Natural killer cell (primary cell): ENCODE results near the gene IPPK. TPM values are rescaled to one million over a fixed set of nuclear protein-coding genes. Genes with fewer than 3 reads are reported as not detected.

ENCODE experiments used
- ATAC-seq, 3 donors: fragments of 150-1000 bp in 2 of 3; fragments of 200-7000 bp in 1 of 3; cut with Tn5 transposase; 1 replicate in 1 of 3; 2 replicates in 2 of 3; pipeline ENCODE4 v1.10.0; 2021; ENCODE audit warnings: mild to moderate bottlenecking in 2 of 3, moderate library complexity in 2 of 3
- DNase-seq, 2 donors: peaks; one replicate each; pipeline versions ENCODE4 v3.0.0 to v3.0.0-alpha.2; 2013 to 2021; ENCODE audit warnings: mixed read lengths in 1 of 2
- H3K27ac ChIP-seq: one replicate; pipeline ENCODE4 v1.5.1; 2013; ENCODE audit warnings: mild to moderate bottlenecking, low read length
- H3K27me3 ChIP-seq: one replicate; pipeline ENCODE4 v1.6.1; 2013; ENCODE audit warnings: low read length; ENCODE audit not compliant: control insufficient read depth, insufficient read depth
- H3K36me3 ChIP-seq: one replicate; pipeline ENCODE4 v1.6.1; 2013; ENCODE audit warnings: low read length; ENCODE audit not compliant: control insufficient read depth, insufficient read depth
- H3K4me1 ChIP-seq: one replicate; pipeline ENCODE4 v1.6.1; 2013; ENCODE audit warnings: low read length; ENCODE audit not compliant: control insufficient read depth, insufficient read depth
- H3K4me3 ChIP-seq: one replicate; pipeline ENCODE4 v1.5.1; 2013; ENCODE audit warnings: low read length
- H3K9me3 ChIP-seq: one replicate; pipeline ENCODE4 v1.6.1; 2013; ENCODE audit warnings: low read length; ENCODE audit not compliant: control insufficient read depth, insufficient read depth
- H3K27ac Mint-ChIP-seq, 2 donors: one replicate each; pipeline ENCODE4 v1.8.0; 2022; ENCODE audit warnings: mild to moderate bottlenecking in 2 of 2, mixed read lengths in 2 of 2, moderate library complexity in 1 of 2
- H3K27me3 Mint-ChIP-seq, 2 donors: one replicate each; pipeline ENCODE4 v1.8.0; 2022; ENCODE audit warnings: low read depth in 2 of 2, mixed read lengths in 2 of 2
- H3K36me3 Mint-ChIP-seq: one replicate; pipeline ENCODE4 v1.8.0; 2022; ENCODE audit warnings: mixed read lengths
- H3K4me1 Mint-ChIP-seq, 2 donors: one replicate each; pipeline ENCODE4 v1.8.0; 2022; ENCODE audit warnings: mixed read lengths in 2 of 2
- H3K4me3 Mint-ChIP-seq: one replicate; pipeline ENCODE4 v1.8.0; 2022; ENCODE audit warnings: mild to moderate bottlenecking, moderate library complexity, mixed read lengths
- H3K9me3 Mint-ChIP-seq, 2 donors: one replicate each; pipeline ENCODE4 v1.8.0; 2022; ENCODE audit warnings: mixed read lengths in 2 of 2
- WGBS: methylation state at CpG from one replicate; pipeline ENCODE4 v1.1.7; 2013; ENCODE audit warnings: missing lambda C conversion rate; ENCODE audit not compliant: insufficient coverage; 5-methylcytosine and 5-hydroxymethylcytosine counted together
- intact Hi-C: fragments of 100-400 bp; cut with micrococcal nuclease; formaldehyde crosslinking; loops from one replicate; pipeline ENCODE4 v1.14.2; 2022
- total RNA-seq, 4 donors: library from RNA; stranded (reverse); fragments of 120-200 nt in 1 of 4; gene quantifications; one replicate each; pipeline versions ENCODE4 v1.2.3 to v1.2.4, GENCODE V29; 2013 to 2022
- TF ChIP-seq, protein P1 (sequence below): fragments of 200-600 bp; IDR thresholded peaks from one replicate; pipeline ENCODE4 v1.8.0; 2022; ENCODE audit warnings: antibody characterized with exemption

Gene IPPK
- total RNA-seq, 3 donors from 2014 or later (not counting 1 experiment from before 2014, with no cell fraction given): 4.9 to 9.2 (median 6.7) TPM

DNA sequence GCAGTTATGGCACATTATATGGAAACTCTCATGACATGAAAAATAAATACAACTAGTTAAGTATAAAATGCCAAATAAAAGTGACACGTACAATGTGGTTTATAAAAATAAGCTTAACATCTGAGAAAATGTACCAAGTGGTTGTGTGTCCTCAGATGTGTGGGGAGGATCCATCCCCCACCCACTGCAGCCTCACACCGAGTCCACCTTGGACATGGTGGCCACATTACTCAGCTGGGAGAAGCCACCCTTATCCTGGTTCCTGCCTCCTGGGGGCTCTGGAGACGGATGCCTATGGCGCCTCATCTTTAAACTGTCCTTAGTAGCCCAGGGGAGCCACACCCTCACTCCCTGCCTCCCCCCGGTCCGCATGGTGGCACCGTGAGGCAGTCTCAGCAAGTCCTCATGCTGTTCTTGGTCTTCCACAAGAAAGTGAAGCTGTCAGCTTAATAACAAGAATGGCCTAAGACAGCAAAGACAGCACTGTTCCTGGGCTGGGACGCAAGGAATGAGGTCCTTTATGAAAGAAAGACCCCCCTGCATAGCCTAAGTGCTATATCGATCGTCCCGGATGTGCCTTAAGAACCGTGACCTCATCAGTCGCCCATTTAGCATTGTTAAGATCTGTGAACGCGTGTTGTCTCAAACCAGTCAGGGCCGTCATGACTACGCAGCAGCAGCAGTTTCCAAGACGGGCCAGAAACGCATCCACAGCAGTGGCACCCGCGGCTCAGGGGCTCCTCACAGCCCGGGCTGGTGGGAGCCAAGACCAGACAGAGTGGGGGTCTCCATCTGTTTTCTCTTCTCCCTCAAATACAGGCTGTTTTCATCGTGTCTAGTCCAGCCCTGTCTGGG lies 56.4 kb downstream of the IPPK start:
- 98% methylated on average over 22 of the region's 23 CpGs for WGBS
- no peak overlapping the region for H3K27ac ChIP-seq
- TF ChIP-seq, protein P1, sequence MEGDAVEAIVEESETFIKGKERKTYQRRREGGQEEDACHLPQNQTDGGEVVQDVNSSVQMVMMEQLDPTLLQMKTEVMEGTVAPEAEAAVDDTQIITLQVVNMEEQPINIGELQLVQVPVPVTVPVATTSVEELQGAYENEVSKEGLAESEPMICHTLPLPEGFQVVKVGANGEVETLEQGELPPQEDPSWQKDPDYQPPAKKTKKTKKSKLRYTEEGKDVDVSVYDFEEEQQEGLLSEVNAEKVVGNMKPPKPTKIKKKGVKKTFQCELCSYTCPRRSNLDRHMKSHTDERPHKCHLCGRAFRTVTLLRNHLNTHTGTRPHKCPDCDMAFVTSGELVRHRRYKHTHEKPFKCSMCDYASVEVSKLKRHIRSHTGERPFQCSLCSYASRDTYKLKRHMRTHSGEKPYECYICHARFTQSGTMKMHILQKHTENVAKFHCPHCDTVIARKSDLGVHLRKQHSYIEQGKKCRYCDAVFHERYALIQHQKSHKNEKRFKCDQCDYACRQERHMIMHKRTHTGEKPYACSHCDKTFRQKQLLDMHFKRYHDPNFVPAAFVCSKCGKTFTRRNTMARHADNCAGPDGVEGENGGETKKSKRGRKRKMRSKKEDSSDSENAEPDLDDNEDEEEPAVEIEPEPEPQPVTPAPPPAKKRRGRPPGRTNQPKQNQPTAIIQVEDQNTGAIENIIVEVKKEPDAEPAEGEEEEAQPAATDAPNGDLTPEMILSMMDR: no peak
- no peak overlapping the region for H3K4me3 ChIP-seq
- ATAC-seq (no peak), DNase-seq (no peak)
- no peaks in the 10 kb centered on the region for H3K36me3 Mint-ChIP-seq
- intact Hi-C loops: no loop called here
- no peak overlapping the region for H3K27ac Mint-ChIP-seq
- H3K27me3 Mint-ChIP-seq: no peaks in the 10 kb centered on the region
- no peaks in the 10 kb centered on the region for H3K4me1 ChIP-seq
- no peaks in the 10 kb centered on the region for H3K9me3 ChIP-seq
- peaks cover 47% of the 10 kb centered on the region for H3K36me3 ChIP-seq
- H3K9me3 Mint-ChIP-seq: no peaks in the 10 kb centered on the region
- no peak overlapping the region for H3K4me3 Mint-ChIP-seq
- H3K27me3 ChIP-seq: no peaks in the 10 kb centered on the region
- H3K4me1 Mint-ChIP-seq: no peaks in the 10 kb centered on the region

DNA sequence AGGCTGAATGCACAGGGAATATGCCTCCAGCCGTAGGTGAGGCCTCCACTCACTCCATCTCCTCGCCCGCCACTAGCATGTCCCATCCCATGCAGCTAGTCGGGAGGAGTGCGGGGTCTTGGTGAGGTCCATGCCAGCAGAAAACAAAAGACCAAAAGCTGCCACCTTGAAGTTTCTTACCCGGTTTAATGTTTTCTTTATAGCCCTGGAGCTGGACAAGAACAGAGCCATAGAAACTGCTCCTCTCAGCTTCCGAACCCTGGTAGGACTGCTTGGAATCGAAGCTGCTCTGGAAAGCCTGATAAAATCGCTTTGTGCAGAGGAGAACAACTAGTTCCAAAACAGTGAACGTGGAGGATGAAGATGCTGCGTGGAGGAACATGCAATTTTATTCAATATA lies 57.1 kb downstream of the IPPK start:
- Mint-ChIP-seq H3K4me3 (no peak overlapping the region), H3K27ac (no peak overlapping the region), H3K4me1 (no peaks in the 10 kb centered on the region), H3K36me3 (no peaks in the 10 kb centered on the region), H3K27me3 (no peaks in the 10 kb centered on the region), H3K9me3 (no peaks in the 10 kb centered on the region)
- 95% methylated on average over 11 of the region's 11 CpGs for WGBS
- Histone ChIP-seq H3K4me3 (no peak overlapping the region), H3K4me1 (no peaks in the 10 kb centered on the region), H3K9me3 (no peaks in the 10 kb centered on the region), H3K27ac (no peak overlapping the region), H3K36me3 (peaks cover 41% of the 10 kb centered on the region), H3K27me3 (no peaks in the 10 kb centered on the region)
- intact Hi-C loops: no loop called here
- ATAC-seq: no peak
- no peak for DNase-seq
- TF ChIP-seq, protein P1: no peak

DNA sequence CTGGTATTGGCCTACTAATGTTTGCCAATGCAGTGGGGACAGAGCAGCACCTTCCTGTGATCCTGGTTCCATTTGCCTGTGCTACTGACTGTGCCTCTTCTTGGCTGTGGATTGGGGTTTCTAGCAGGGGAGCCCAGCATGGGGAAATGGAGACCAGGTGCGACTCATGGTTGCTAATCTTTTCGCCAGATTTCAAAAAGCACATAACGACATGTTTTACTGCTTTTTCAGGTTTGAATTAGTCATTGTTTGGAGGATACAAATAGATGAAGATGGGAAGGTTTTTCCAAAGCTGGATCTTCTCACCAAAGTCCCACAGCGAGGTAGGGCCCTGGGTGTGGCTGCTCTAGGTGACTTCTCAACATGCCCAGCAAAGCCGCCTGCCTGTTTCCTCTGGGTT lies 57.6 kb downstream of the IPPK start:
- no peaks in the 10 kb centered on the region for H3K4me1 Mint-ChIP-seq
- H3K27me3 Mint-ChIP-seq: no peaks in the 10 kb centered on the region

More for the DNA sequence above, 57.6 kb downstream of the IPPK start:
- DNase-seq (no peak), ATAC-seq (no peak)
- H3K27me3 ChIP-seq: no peaks in the 10 kb centered on the region
- WGBS: 95% methylated on average over 5 of the region's 5 CpGs
- H3K27ac ChIP-seq: no peak overlapping the region
- no peaks in the 10 kb centered on the region for H3K4me1 ChIP-seq
- no peak overlapping the region for H3K4me3 Mint-ChIP-seq
- H3K9me3 ChIP-seq: no peaks in the 10 kb centered on the region
- H3K36me3 Mint-ChIP-seq: no peaks in the 10 kb centered on the region
- TF ChIP-seq, protein P1: no peak
- H3K27ac Mint-ChIP-seq: no peak overlapping the region
- peaks cover 36% of the 10 kb centered on the region for H3K36me3 ChIP-seq
- H3K4me3 ChIP-seq: no peak overlapping the region
- no peaks in the 10 kb centered on the region for H3K9me3 Mint-ChIP-seq
- intact Hi-C loops: no loop called here
